Effector memory CD4-positive, alpha-beta T cell (primary cell): ENCODE results near the gene THAP3.

Experiments
- DNase-seq, 3 donors: peaks; one replicate each; pipeline ENCODE4 v3.0.0-alpha.2; 2020
- H3K27ac ChIP-seq: 2 replicates; pipeline ENCODE4 v1.7.0; 2013; ENCODE audit warnings: mild to moderate bottlenecking, low read length, moderate library complexity; ENCODE audit not compliant: insufficient read depth, poor library complexity, severe bottlenecking
- H3K27me3 ChIP-seq: replicated peaks from 2 replicates; pipeline ENCODE4 v1.7.0; 2013; ENCODE audit warnings: mild to moderate bottlenecking, low read length; ENCODE audit not compliant: insufficient read depth, control insufficient read depth, poor library complexity, severe bottlenecking
- H3K36me3 ChIP-seq: 2 replicates; pipeline ENCODE4 v1.7.0; 2013; ENCODE audit warnings: mild to moderate bottlenecking, low read length, moderate library complexity; ENCODE audit not compliant: control insufficient read depth, insufficient read depth
- H3K4me1 ChIP-seq: 2 replicates; pipeline ENCODE4 v1.7.0; 2013; ENCODE audit warnings: low read length, mild to moderate bottlenecking; ENCODE audit not compliant: control insufficient read depth, insufficient read depth, poor library complexity, severe bottlenecking
- H3K4me3 ChIP-seq: 2 replicates; pipeline ENCODE4 v1.7.0; 2013; ENCODE audit warnings: low read length, low read depth, mild to moderate bottlenecking; ENCODE audit not compliant: insufficient read depth, poor library complexity, severe bottlenecking
- H3K9me3 ChIP-seq: 2 replicates; pipeline ENCODE4 v1.7.0; 2013; ENCODE audit warnings: mild to moderate bottlenecking, low read length, moderate library complexity; ENCODE audit not compliant: control insufficient read depth

The THAP3 gene

DNA sequence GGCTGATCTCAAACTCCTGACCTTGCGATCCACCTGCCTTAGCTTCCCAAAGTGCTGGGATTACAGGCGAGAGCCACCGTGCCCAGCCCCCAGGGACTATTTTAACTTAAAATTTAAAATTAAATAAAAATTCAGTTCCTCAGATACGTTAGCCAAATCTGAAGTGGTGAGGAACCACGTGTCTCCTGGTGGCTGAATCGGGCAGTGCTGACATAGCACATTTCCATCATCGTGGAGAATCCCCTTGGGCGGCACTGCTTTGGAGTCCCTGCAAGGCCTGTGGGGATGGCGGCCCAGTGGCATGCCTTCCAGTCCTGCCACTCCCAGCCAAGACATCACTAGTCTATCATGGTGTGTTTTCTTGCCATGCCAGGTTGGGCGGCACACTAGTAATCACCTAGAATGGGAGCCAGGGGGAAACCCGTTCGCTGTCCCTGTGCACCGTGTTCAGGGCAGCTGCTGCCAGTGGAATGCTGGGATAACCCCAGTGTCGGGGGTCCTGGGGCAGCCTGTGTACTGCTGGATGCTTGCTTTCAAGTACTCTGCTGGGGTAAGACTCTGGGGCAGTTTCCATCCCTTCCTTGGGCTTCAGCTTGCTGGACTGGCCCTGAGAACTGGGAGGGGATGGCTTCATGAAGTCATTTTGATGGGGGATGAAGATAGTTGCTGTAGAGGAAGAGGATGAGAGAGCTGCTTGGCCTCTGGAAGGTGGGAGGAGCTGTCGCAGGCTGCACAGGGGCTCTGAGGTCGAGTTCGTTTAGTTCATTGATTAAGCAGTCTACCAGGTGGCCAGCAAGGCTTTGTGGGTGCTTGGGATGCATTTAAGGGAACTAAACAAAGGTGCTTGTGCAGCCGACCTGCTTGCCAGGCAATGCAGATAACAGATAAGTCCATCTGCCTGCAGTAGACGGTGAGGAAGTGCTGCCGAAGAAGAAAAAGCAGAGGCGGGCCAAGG lies 40.3 kb upstream of the THAP3 start:
- H3K4me3 ChIP-seq, result no peak overlapping the region
- no peaks in the 10 kb centered on the region for H3K27me3 ChIP-seq
- no peak overlapping the region for H3K27ac ChIP-seq
- no peak for DNase-seq
- no peaks in the 10 kb centered on the region for H3K9me3 ChIP-seq
- peaks cover 18% of the 10 kb centered on the region for H3K4me1 ChIP-seq
- H3K36me3 ChIP-seq, result peaks cover 19% of the 10 kb centered on the region

DNA sequence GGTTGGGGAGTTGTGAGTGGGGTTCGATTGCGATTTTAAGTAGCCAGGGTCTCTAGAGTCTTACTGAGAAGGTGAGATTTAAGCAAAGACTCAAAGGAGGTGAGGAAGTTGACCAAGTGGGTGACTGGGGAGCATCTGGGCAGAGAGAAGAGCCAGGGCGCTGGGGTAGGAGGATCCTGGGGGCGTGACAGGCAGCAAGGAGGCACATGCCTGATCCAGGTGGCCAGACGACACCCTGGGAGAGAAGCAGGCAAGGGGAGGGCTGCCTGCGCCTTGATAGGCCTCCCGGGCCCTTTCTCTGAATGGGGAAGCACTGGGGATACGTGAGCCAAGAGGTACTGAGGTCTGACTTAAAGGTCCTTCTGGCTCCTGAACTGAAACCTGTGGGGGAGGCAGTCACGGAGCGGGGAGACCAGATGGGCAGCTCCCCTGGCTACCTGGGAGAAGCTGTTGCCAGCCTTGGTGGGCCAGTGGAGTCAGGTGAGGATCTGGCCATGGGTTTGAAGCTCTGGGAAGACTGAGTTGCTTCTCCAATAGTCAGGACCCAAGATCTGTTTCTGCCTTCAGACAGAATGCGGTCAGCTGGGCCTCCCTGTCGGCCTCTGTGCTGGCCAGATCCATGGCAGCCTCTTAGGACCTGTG lies 39.5 kb upstream of the THAP3 start:
- Histone ChIP-seq H3K27ac (no peak overlapping the region), H3K9me3 (no peaks in the 10 kb centered on the region), H3K4me3 (no peak overlapping the region), H3K27me3 (no peaks in the 10 kb centered on the region), H3K4me1 (peaks cover 15% of the 10 kb centered on the region), H3K36me3 (peaks cover 27% of the 10 kb centered on the region)
- DNase-seq, result no peak

DNA sequence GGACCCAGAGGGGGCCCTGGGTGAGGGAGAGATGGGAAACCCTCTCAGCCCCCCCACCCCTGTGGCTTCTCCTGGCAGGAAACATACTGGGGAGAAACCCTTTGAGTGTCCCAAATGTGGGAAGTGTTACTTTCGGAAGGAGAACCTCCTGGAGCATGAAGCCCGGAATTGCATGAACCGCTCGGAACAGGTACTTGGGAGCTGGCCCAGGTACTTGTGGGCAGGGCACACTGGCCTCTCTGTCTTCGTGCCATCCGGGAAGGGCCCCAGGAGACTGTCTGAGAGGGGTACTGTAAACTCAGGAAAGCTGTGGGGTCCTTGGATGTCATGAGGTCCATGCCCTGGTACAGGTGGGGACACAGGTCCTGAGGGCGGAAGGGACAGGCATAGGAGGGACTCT lies 38.8 kb upstream of the THAP3 start:
- Histone ChIP-seq H3K27me3 (no peaks in the 10 kb centered on the region), H3K36me3 (peaks cover 27% of the 10 kb centered on the region), H3K4me1 (peaks cover 10% of the 10 kb centered on the region), H3K27ac (no peak overlapping the region), H3K4me3 (no peak overlapping the region), H3K9me3 (no peaks in the 10 kb centered on the region)
- no peak for DNase-seq

DNA sequence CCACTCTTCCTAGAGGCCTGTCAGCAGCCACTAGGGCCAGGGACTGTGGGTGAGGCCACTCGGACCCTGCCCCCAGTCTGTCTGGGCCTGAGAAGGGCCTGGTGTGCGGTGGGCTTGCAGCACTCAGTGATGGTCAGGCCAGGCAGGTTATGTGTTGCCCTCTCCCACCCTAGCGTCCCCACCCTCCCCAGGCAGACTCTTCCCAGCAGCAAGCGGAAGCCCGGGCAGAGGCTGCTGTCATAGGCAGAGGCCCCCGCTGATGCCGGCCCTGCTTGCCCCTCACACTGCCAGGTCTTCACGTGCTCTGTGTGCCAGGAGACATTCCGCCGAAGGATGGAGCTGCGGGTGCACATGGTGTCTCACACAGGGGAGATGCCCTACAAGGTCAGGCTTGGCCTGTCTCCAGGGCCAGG lies 38.3 kb upstream of the THAP3 start:
- Histone ChIP-seq H3K4me3 (no peak overlapping the region), H3K9me3 (no peaks in the 10 kb centered on the region), H3K27me3 (no peaks in the 10 kb centered on the region), H3K36me3 (peaks cover 27% of the 10 kb centered on the region), H3K4me1 (peaks cover 5% of the 10 kb centered on the region), H3K27ac (no peak overlapping the region)
- no peak for DNase-seq

DNA sequence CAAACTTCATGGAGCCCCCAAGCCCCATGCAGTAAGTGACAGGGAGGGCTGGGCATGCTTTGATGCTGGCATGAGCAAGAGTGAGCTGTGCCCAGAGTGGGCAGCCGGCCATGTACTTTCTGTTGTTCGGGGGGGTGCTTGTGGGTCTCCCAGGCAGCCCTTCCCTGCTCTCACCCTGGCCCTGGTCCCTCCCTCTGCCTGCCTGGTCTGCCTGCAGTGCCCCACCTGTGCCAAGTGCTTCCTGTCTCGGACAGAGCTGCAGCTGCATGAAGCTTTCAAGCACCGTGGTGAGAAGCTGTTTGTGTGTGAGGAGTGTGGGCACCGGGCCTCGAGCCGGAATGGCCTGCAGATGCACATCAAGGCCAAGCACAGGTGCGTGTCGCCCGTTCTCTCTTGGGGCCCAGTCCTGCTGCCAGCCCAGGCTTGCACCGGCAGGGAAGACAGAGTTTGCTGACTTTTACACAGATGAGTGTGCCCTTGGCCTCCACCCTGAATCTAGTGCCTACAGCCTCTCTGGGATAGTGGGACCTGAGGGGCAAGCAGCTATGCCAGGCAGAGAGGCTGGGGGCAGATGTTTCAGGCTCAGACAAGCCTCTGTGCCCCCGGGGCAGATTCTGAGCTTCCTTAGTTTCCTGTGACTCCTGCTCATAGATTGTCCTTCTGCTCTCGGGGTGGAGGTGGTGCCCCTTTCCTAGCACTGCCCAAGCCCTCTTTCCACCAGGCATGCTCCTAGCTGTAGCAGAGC lies 37.2 kb upstream of the THAP3 start:
- Histone ChIP-seq H3K36me3 (peaks cover 30% of the 10 kb centered on the region), H3K9me3 (no peaks in the 10 kb centered on the region), H3K4me1 (peaks cover 3% of the 10 kb centered on the region), H3K27ac (no peak overlapping the region), H3K27me3 (no peaks in the 10 kb centered on the region), H3K4me3 (no peak overlapping the region)
- no peak for DNase-seq

DNA sequence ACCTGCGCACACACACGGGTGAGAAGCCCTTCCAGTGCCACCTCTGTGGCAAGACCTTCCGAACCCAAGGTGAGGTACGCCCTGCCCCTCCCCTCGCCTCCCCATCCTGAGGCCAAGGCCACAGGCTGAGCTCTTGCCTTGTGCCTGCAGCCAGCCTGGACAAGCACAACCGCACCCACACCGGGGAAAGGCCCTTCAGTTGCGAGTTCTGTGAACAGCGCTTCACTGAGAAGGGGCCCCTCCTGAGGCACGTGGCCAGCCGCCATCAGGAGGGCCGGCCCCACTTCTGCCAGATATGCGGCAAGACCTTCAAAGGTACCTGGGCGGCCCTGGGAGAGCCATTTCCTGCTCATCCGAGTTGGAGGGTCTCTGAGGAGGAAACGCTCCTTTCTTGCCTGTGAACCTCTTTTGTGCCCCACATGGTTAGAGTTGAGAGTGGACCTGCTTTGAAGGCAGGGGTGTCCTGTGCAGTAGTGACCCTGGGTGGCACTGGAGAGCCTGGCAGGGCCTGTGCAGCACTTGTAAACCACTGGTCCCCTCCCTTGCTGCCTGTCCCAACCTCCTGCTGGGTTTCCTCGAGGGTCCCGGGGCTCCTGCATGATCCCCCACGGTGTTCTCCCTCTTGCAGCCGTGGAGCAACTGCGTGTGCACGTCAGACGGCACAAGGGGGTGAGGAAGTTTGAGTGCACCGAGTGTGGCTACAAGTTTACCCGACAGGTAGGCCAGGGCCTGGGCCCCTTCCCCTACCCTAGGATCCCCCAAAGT lies 36.4 kb upstream of the THAP3 start:
- Histone ChIP-seq H3K36me3 (peaks cover 38% of the 10 kb centered on the region), H3K27ac (no peak overlapping the region), H3K9me3 (no peaks in the 10 kb centered on the region), H3K27me3 (no peaks in the 10 kb centered on the region), H3K4me3 (no peak overlapping the region), H3K4me1 (peaks cover 3% of the 10 kb centered on the region)
- no peak for DNase-seq

DNA sequence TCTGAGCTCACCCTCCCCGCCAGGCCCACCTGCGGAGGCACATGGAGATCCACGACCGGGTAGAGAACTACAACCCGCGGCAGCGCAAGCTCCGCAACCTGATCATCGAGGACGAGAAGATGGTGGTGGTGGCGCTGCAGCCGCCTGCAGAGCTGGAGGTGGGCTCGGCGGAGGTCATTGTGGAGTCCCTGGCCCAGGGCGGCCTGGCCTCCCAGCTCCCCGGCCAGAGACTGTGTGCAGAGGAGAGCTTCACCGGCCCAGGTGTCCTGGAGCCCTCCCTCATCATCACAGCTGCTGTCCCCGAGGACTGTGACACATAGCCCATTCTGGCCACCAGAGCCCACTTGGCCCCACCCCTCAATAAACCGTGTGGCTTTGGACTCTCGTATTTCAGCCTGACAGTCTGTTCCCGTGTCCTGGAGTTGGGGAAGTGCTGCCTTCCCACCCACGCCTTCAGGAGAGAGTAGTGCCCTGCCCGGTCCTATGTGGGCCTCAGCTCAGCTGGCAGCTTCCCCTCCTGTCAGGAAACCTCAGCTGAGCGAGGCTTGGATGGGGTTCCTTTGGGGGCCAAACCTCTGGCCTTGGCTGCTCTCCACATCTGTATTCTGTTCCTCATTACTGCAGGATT lies 35.7 kb upstream of the THAP3 start:
- Histone ChIP-seq H3K27me3 (no peaks in the 10 kb centered on the region), H3K4me1 (peaks cover 3% of the 10 kb centered on the region), H3K36me3 (peaks cover 45% of the 10 kb centered on the region), H3K9me3 (no peaks in the 10 kb centered on the region), H3K4me3 (no peak overlapping the region), H3K27ac (no peak overlapping the region)
- no peak for DNase-seq

DNA sequence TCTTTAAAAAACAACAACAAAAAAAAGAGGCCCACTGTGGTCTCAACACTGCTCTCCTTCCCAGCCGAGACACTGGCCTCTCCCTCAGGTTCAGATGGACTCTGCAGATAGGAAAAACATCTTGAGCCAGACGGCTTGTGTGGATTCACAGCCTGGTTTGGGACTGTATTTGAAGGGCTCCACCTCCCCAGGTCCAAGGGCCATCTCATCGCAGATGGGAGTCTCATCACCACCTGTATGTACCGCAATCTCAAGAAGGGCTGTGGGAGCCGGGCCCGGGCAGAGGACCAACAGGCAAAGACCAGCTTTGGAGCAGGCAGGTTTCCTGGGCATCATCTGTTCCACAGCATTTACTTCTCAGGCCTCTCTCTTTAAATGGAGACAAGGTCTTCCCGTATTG lies 34.6 kb upstream of the THAP3 start:
- Histone ChIP-seq H3K27me3 (no peaks in the 10 kb centered on the region), H3K4me3 (no peak overlapping the region), H3K27ac (no peak overlapping the region), H3K4me1 (peaks cover 3% of the 10 kb centered on the region), H3K36me3 (peaks cover 48% of the 10 kb centered on the region), H3K9me3 (no peaks in the 10 kb centered on the region)
- no peak for DNase-seq

DNA sequence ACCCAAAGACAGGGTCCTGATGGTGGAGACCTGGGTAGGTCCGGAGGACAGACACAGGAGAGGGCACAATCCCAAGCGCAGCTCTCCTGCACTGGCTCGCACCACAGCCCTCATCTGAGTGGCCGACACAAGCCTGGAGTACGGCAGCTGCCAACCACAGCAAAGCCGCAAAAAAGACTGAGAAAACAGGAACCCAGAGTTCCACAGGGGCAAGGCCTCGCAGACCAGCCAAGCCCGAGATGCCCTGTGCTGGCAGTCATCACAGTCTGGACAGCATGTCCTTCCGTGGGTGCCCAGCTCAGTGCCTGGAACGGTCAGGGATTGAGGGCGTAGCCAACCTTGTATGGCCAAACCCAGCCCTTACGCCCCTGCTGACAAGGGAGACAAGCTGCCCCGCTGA lies 33.4 kb upstream of the THAP3 start:
- Histone ChIP-seq H3K36me3 (peaks cover 54% of the 10 kb centered on the region), H3K4me1 (peaks cover 3% of the 10 kb centered on the region), H3K9me3 (no peaks in the 10 kb centered on the region), H3K4me3 (no peak overlapping the region), H3K27ac (no peak overlapping the region), H3K27me3 (no peaks in the 10 kb centered on the region)
- DNase-seq, result no peak
